HepG2 (cell line): ENCODE results near the gene CARD19. TPM values are rescaled to one million over a fixed set of nuclear protein-coding genes. Genes with fewer than 3 reads are reported as not detected.

ENCODE experiments used
- AHR ChIP-seq: IDR thresholded peaks from 2 replicates; pipeline ENCODE4 v1.6.1; 2018; ENCODE audit warnings: missing genetic modification reagents, missing compliant biosample characterization
- ARNTL ChIP-seq: sonication (generic); formaldehyde crosslinking; IDR thresholded peaks from 2 replicates; pipeline ENCODE4 v1.4.0; 2020; ENCODE audit warnings: mild to moderate bottlenecking, missing genetic modification reagents
- ATF1 ChIP-seq: IDR thresholded peaks from 2 replicates; pipeline ENCODE4 v1.6.1; 2016; ENCODE audit warnings: mild to moderate bottlenecking, control low read depth
- CCDC6 ChIP-seq: sonication (generic); formaldehyde crosslinking; IDR thresholded peaks from 2 replicates; pipeline ENCODE4 v1.8.1; 2022; ENCODE audit warnings: mild to moderate bottlenecking, missing genetic modification reagents, moderate library complexity
- FOXO1 ChIP-seq: sonication (generic); formaldehyde crosslinking; IDR thresholded peaks from 2 replicates; pipeline ENCODE4 v1.4.0; 2020; ENCODE audit warnings: missing genetic modification reagents
- GABPA ChIP-seq, 2 experiments: IDR thresholded peaks; 2 replicates each; pipeline ENCODE4 v1.6.1; 2011 to 2016; ENCODE audit warnings: low read depth in 2 of 2, low read length in 1 of 2, missing biosample characterization in 1 of 2, missing genetic modification characterization in 1 of 2
- HDAC2 ChIP-seq: sonication (generic); formaldehyde crosslinking; IDR thresholded peaks from 2 replicates; pipeline ENCODE4 v1.4.0; 2020; ENCODE audit warnings: missing genetic modification reagents
- MTA1 ChIP-seq: sonication (generic); formaldehyde crosslinking; IDR thresholded peaks from 2 replicates; pipeline ENCODE4 v1.4.0; 2020; ENCODE audit warnings: missing genetic modification reagents, mild to moderate bottlenecking, borderline replicate concordance
- POGZ ChIP-seq: sonication (generic); formaldehyde crosslinking; IDR thresholded peaks from 2 replicates; pipeline ENCODE4 v1.4.0; 2020; ENCODE audit warnings: mild to moderate bottlenecking, missing genetic modification reagents
- RBFOX2 ChIP-seq: fragments of 200-400 bp; formaldehyde crosslinking; IDR thresholded peaks from 2 replicates; pipeline ENCODE4 v1.6.1; 2017; ENCODE audit warnings: low read depth, mild to moderate bottlenecking, low read length
- RFX1 ChIP-seq: fragments of 450-650 bp; IDR thresholded peaks from 2 replicates; pipeline ENCODE4 v1.6.1; 2017
- SAP130 ChIP-seq: IDR thresholded peaks from 2 replicates; pipeline ENCODE4 v1.6.1; 2016; ENCODE audit warnings: low read depth
- ZBTB25 ChIP-seq: IDR thresholded peaks from 2 replicates; pipeline ENCODE4 v1.6.1; 2018; ENCODE audit warnings: missing genetic modification reagents
- ZBTB7B ChIP-seq: sonication (generic); formaldehyde crosslinking; IDR thresholded peaks from 2 replicates; pipeline ENCODE4 v1.4.0; 2020; ENCODE audit warnings: missing genetic modification reagents
- ZKSCAN5 ChIP-seq: sonication (generic); formaldehyde crosslinking; IDR thresholded peaks from 2 replicates; pipeline ENCODE4 v1.5.1; 2020; ENCODE audit warnings: mild to moderate bottlenecking, missing genetic modification reagents
- ZNF207 ChIP-seq: fragments of 450-650 bp; IDR thresholded peaks from 2 replicates; pipeline ENCODE4 v1.6.1; 2016; ENCODE audit warnings: antibody characterized with exemption, borderline replicate concordance
- ZNF282 ChIP-seq: fragments of 450-650 bp; IDR thresholded peaks from 2 replicates; pipeline ENCODE4 v1.6.1; 2018; ENCODE audit not compliant: partially characterized antibody
- ZNF383 ChIP-seq: sonication (generic); formaldehyde crosslinking; IDR thresholded peaks from 2 replicates; pipeline ENCODE4 v1.4.0; 2020; ENCODE audit warnings: missing genetic modification reagents, mild to moderate bottlenecking, borderline replicate concordance
- polyA plus RNA-seq, 8 experiments: library from polyadenylated mRNA; depleted of rRNA in 3 of 8; stranded (reverse) in 7 of 8; unstranded in 1 of 8; fragments of >200 nt; fragmentation: Illumina TruSeq in 4 of 8; extraction: Trizol in 4 of 8; gene quantifications; 2 replicates each; pipeline versions ENCODE4 v1.2.1 to v1.2.3, GENCODE V29; 2011 to 2016; ENCODE audit warnings: low read depth in 4 of 8, missing spikeins in 1 of 8, mixed read lengths in 1 of 8; ENCODE audit not compliant: insufficient read depth in 1 of 8
- total RNA-seq, 5 experiments: library from RNA; depleted of rRNA; stranded (reverse); fragments of >200 nt; fragmentation: Illumina TruSeq; extraction: Trizol; gene quantifications; 2 replicates each; pipeline ENCODE4 v1.2.3, GENCODE V29; 2016; ENCODE audit warnings: low read depth in 1 of 5
- TF ChIP-seq, protein P1 (sequence below): sonication (generic); formaldehyde crosslinking; IDR thresholded peaks from 2 replicates; pipeline ENCODE4 v1.4.0; 2020; ENCODE audit warnings: missing genetic modification reagents
- TF ChIP-seq, protein P2 (sequence below): sonication (generic); formaldehyde crosslinking; conservative IDR thresholded peaks from 2 replicates; pipeline ENCODE4 v1.4.0; 2020; ENCODE audit warnings: mild to moderate bottlenecking, missing genetic modification reagents, moderate library complexity
- TF ChIP-seq, protein P3 (sequence below): IDR thresholded peaks from 2 replicates; pipeline ENCODE4 v1.6.1; 2016; ENCODE audit warnings: mild to moderate bottlenecking, missing biosample characterization, missing genetic modification reagents

The CARD19 gene
- total and polyA plus RNA-seq, 2 of the 13 experiments (the other 11 are each of a cell fraction or from before 2014, with no cell fraction given), result 18.4 to 47.2 TPM

DNA sequence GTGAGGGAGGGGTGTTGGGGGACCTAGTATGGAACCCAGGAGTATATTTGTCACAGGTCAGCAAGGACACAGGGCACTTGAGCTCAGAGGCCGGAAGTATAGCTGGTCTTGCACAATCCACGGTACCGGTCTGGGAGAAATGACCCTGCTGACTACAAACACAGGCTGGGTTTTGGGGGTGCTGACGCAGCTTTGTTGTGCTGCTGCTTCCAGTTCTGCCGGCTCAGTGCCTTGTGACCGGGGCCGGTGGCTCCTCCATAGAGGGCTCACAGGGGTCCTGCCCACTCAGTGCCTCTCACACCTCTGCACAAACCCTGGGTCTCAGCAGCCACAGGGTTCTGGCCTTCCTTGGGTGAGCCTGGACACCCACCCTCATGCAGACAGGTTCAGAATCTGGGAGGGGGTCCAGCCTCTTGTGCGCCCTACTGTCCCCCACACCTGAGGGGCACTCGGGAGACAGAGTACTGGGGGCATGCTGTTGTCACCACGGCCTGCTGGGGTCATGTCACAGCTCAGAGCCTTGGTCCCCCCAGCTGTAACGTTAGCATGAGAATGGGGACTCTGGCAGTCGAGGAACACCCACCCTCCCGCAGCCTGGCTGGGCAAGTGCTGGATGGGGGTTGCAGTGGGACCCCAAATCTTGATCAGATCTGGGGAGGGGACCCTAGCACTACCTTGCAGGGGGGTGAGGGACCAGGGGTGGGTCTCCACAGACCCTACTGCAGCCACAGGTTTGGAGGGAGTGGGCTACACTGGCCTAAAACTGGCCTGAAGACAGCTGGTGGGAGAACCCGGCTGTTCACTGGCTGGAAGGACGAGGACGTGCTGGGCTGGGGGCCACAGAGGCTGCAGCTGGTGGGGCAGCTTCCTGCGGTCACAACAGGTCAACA lies 20.3 kb downstream of the CARD19 start (continued):
- TF ChIP-seq, protein P1, sequence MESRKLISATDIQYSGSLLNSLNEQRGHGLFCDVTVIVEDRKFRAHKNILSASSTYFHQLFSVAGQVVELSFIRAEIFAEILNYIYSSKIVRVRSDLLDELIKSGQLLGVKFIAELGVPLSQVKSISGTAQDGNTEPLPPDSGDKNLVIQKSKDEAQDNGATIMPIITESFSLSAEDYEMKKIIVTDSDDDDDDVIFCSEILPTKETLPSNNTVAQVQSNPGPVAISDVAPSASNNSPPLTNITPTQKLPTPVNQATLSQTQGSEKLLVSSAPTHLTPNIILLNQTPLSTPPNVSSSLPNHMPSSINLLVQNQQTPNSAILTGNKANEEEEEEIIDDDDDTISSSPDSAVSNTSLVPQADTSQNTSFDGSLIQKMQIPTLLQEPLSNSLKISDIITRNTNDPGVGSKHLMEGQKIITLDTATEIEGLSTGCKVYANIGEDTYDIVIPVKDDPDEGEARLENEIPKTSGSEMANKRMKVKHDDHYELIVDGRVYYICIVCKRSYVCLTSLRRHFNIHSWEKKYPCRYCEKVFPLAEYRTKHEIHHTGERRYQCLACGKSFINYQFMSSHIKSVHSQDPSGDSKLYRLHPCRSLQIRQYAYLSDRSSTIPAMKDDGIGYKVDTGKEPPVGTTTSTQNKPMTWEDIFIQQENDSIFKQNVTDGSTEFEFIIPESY (CRISPR knock-in tag), result peak; percentile 31; the same call in 1 of the 2 replicates
- TF ChIP-seq POGZ (CRISPR knock-in tag), result 0 out of 2 replicates have a peak, but pooled peaks have one; percentile 42
- peak; percentile 77 for TF ChIP-seq HDAC2
- TF ChIP-seq MTA1 (CRISPR knock-in tag), result peak; percentile 72; the same call in 1 of the 2 replicates
- no peak for TF ChIP-seq RFX1
- TF ChIP-seq ZNF383 (CRISPR knock-in tag), result no peak
- TF ChIP-seq ZNF282, result no peak
- peak; percentile 36; the same call in 1 of the 2 replicates for TF ChIP-seq RBFOX2
- TF ChIP-seq FOXO1 (CRISPR knock-in tag), result peak; percentile 81
- TF ChIP-seq ZBTB25 (CRISPR knock-in tag), result peak; percentile 48; the same call in 1 of the 2 replicates
- peak; percentile 56 for TF ChIP-seq ARNTL
- no peak for TF ChIP-seq ATF1 (CRISPR knock-in tag)
- no peak for TF ChIP-seq GABPA (IDR thresholded peaks at IDR 0.05; ENCODE audit: low read depth, low read length)
- TF ChIP-seq GABPA (CRISPR knock-in tag; IDR thresholded peaks at IDR 0.05; ENCODE audit: low read depth), result peak; percentile 80
- no peak for TF ChIP-seq AHR (CRISPR knock-in tag)
- TF ChIP-seq, protein P2, sequence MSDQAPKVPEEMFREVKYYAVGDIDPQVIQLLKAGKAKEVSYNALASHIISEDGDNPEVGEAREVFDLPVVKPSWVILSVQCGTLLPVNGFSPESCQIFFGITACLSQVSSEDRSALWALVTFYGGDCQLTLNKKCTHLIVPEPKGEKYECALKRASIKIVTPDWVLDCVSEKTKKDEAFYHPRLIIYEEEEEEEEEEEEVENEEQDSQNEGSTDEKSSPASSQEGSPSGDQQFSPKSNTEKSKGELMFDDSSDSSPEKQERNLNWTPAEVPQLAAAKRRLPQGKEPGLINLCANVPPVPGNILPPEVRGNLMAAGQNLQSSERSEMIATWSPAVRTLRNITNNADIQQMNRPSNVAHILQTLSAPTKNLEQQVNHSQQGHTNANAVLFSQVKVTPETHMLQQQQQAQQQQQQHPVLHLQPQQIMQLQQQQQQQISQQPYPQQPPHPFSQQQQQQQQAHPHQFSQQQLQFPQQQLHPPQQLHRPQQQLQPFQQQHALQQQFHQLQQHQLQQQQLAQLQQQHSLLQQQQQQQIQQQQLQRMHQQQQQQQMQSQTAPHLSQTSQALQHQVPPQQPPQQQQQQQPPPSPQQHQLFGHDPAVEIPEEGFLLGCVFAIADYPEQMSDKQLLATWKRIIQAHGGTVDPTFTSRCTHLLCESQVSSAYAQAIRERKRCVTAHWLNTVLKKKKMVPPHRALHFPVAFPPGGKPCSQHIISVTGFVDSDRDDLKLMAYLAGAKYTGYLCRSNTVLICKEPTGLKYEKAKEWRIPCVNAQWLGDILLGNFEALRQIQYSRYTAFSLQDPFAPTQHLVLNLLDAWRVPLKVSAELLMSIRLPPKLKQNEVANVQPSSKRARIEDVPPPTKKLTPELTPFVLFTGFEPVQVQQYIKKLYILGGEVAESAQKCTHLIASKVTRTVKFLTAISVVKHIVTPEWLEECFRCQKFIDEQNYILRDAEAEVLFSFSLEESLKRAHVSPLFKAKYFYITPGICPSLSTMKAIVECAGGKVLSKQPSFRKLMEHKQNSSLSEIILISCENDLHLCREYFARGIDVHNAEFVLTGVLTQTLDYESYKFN (CRISPR knock-in tag), result peak; percentile 82
- TF ChIP-seq ZBTB7B, result peak; percentile 70; the same call in 1 of the 2 replicates
- TF ChIP-seq, protein P3, sequence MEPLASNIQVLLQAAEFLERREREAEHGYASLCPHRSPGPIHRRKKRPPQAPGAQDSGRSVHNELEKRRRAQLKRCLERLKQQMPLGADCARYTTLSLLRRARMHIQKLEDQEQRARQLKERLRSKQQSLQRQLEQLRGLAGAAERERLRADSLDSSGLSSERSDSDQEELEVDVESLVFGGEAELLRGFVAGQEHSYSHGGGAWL, result peak; percentile 67; the same call in 1 of the 2 replicates
- TF ChIP-seq ZKSCAN5 (CRISPR knock-in tag), result peak; percentile 40; the same call in 1 of the 2 replicates
- no peak for TF ChIP-seq CCDC6
- TF ChIP-seq SAP130 (CRISPR knock-in tag), result peak; percentile 86
- TF ChIP-seq ZNF207, result no peak
